ENCODE measurements around the gene SERPING1.

SERPING1 gene

DNA sequence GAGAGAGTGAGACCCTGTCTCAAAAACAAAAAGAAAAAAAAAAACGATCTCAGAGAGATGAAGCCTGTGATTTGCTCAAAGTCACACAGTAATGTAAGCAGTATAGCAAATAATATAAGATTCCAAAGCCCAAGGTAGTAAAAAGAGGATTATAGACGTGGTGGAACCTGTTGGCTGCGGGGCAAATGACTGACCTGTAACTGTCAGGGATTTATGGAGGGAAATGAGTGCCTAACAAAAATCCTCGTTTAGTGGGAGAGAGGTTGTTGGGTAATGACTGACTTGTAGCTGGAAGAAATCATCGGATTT, 59.4 kb downstream of the SERPING1 start:
- no peak for DNase-seq

DNA sequence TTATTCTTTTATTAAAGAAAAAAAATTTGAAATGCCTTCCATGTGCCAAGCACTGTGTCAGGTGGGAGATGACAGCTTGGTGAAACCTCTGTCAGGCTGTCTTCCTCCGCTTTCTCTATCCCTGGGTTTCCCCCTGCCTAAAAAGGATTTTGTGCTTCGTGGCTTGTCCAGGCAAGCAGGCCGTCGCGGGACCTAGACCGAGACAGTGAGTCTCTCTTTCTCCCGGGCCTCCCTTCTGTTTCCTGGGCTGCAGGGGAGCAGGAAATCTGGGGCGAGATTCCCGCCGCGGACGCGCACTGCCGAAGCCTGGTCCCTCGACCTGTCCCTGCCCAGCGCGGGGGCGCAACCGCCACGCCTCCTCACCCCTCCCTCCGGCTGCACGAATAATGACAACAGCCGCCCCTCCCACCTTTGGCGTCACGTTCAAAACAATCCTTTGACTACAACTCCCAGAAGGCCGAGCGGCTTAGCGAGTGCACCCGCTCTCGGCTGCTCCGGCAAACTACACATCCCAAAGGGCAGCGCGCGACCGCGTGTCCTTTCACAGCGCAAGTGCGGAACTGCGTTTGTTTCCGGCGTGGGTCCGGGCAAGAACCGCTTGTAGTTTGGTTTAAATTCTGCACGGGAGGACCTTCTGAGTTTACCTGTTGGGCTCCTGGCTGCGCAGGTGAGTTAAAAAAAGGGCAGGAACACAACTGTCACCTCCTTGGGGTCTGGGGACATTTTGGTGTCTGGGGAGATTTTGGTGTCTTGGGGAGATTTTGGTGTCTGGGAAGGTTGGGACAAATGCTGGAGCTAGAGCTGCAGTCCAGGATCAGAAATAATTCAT, 59.9 kb downstream of the SERPING1 start, which contains the start of gene CLP1:
Gene CLP1, plus strand, starts transcription at position 569 of the 829 bp plus-strand sequence. CDS start 1,715 bp downstream, outside the sequence.
- peak; percentile 99 for DNase-seq

DNA sequence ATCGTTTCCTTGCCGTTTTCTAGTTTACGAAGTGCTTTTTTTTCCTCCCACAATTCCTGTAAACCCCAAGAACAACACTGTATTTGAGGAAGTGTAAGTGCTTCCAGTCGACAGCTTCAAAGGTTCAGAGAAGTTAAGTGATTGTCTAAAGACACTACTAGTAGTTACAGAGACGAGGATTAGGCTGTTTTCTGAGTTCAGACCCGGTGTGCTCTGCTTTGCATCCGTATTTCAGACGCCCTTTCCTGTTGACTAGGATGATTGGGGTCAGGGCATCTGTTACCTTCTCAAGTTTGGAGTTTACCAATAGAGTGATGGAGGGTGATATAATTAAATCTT, 60.5 kb downstream of the SERPING1 start:
- DNase-seq: no peak

DNA sequence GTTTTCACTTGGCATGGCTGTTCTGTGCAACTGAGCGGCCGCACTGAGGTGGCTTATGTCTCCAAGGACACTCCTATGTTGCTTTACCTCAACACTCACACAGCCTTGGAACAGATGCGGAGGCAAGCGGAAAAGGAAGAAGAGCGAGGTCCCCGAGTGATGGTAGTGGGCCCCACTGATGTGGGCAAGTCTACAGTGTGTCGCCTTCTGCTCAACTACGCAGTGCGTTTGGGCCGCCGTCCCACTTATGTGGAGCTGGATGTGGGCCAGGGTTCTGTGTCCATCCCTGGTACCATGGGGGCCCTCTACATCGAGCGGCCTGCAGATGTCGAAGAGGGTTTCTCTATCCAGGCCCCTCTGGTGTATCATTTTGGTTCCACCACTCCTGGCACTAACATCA, 62.2 kb downstream of the SERPING1 start:
- no peak for DNase-seq

DNA sequence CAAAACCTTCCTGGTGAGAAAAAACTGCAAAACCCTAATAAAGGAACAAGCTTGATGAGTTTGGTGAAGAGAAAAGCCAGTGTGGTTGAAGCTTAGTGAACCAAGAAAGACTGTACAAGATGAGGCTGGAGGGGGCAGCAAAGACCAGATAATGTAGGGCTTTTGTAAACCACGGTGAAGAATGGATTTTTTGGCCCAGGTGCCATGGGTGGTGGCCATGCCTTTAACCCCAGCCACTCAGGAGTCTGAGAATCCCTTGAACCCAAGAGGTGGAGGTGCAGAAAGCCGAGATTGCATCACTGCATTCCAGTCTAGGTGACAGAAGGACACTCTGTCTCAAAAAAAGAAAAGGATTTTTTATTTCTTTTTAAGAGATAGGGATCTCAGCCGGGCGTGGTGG, 65.4 kb downstream of the SERPING1 start:
- no peak for DNase-seq

DNA sequence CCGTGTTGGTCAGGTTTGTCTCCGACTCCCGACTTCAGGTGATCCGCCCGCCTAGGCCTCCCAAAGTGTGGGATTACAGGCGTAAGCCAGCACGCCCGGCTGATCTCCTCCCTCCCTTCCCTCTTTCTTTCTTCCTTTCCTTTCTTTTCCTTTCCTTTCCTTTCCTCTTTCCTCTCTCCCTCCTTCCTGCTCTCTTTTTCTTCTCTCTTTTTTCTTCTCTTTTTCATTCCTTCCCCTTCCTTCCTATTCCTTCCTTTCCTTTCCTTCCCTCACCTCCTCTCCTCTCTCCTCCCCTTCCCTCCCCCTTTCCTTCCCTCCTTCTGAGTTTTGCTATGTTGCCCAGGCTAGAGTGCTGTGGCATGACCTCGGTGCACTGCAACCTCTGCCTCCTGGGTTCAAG, 66.5 kb downstream of the SERPING1 start:
- DNase-seq: no peak
